SK-N-DZ (cell line): ENCODE data around the gene GRAMD2B.

Experiments used
- DNase-seq: peaks from one replicate; pipeline ENCODE4 v3.0.0-alpha.2; 2015; ENCODE audit warnings: low spot score

GRAMD2B gene

DNA sequence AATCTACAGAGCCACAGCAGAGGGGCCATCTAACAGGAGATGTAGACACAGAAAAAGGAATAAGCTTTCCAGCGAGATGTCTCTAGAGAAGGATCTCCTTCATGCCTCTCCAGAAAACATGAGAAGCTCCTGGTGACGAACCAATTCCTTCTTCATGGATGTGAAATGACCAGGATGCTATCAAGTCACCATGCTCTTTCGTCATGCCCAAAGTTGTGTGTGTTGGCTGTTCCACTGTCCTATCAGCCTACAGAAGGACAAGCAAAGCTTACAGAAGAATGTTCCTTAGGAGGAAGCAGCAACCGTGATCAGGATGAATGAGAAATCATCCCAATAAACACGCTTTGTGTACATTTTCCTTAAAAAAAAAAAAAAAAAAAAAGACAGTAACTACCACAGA, 117.4 kb downstream of the GRAMD2B start:
- DNase-seq: no peak

DNA sequence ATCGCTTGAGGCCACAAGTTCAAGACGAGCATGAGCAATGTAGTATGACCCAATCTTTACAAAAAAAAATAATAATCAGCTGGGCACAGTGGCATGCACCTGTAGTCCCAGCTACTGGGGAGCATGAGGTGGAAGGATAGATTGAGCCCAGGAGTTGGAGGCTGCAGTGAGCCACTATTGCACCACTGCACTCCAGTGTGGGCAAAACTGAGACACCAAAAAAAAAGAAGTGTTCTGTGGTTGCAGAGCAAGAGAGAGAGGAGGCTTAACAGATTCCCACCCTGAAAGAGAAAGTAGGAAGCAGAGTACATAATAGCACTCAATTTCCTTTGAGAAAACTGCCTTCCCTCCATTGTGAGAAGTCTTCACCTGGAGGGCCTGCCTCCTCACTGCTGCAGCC, 119.2 kb downstream of the GRAMD2B start:
- DNase-seq: no peak

DNA sequence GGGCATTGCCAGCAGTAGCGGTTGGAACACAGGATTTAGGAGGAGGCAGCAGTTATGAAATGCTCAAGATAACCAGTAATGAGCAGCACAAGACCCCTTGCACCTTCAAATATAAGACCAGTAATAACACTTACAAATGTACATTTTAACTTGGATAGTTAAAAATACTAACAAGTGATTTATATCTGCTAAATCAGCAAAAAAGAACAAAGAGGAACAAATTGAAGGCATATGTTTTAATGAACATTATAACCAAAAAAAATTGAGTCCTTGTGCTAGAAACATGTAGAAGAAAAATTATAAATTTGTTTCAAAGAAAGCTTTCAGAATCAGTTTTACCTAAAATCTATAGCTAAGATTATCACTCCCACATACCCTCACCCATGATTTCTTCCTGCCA, 119.8 kb downstream of the GRAMD2B start:
- no peak for DNase-seq

DNA sequence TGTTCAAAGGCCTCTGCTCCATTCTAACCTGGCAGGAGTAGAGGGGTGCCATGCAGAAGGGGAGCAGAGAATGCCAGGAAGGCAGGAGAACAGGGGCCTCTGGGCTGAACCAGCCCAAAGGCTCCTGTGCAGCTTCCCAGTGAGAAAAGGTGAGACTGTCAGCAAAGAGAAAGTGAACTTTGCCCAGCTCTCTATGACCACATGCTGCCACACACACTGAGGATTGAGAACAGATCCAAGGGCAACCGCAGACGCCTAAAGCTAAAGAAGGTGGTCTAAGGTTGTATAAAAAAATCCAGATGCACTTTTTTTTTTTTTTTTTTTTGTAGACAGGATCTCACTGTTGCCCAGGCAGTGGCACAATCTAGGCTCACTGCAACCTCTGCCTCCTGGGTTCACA, 120.5 kb downstream of the GRAMD2B start:
- no peak for DNase-seq
